Airway epithelial cell (primary cell): ENCODE measurements around the gene DERL3. TPM values are rescaled to one million over a fixed set of nuclear protein-coding genes. Genes with fewer than 3 reads are reported as not detected.

Experiments used
- total RNA-seq: library from RNA; depleted of rRNA; stranded (reverse); fragments of >200 nt; gene quantifications from 2 replicates; pipeline ENCODE4 v1.2.3, GENCODE V29; 2015

Gene DERL3
- total RNA-seq = 1.4 and 2.8 TPM in 2 replicates

GRCh38 chr22:23838681-23839468, at the start of gene DERL3:
DERL3 (minus strand) TSS chr22:23839006; CDS start chr22:23838987, 19 bp downstream.

GRCh38 chr22:23857606-23858483, 19.0 kb upstream of the DERL3 start, which contains the start of gene SLC2A11:
SLC2A11 (plus strand) TSS chr22:23857875; CDS start chr22:23858000, 125 bp downstream.

GRCh38 chr22:23786752-23787599, 51.8 kb downstream of the DERL3 start, which contains the start of gene SMARCB1:
SMARCB1 (plus strand) TSS chr22:23786966; CDS start chr22:23787170, 204 bp downstream.

Other genes with a start within 250 kb of the DERL3 start
- not detected in 2 replicates for gene DRICH1, start 206.7 kb downstream of the DERL3 start, total RNA-seq
- gene RGL4, start 148.0 kb downstream of the DERL3 start, total RNA-seq = not detected in 2 replicates
- gene ZNF70, start 87.9 kb downstream of the DERL3 start, total RNA-seq = 1.4 and 1.6 TPM in 2 replicates
- gene VPREB3, start 84.6 kb downstream of the DERL3 start, total RNA-seq = not detected in 2 replicates
- gene C22orf15, start 76.0 kb downstream of the DERL3 start, total RNA-seq = 0.35 TPM in 1 of 2 replicates, not detected in the other
- 0.98 and 7.2 TPM in 2 replicates for gene CHCHD10, start 71.0 kb downstream of the DERL3 start, total RNA-seq
- gene MMP11, start 66.2 kb downstream of the DERL3 start, total RNA-seq = 0.46 and 1.3 TPM in 2 replicates
- gene SMARCB1, start 52.0 kb downstream of the DERL3 start, total RNA-seq = 89.9 and 90.7 TPM in 2 replicates
- gene SLC2A11, start 18.9 kb upstream of the DERL3 start, total RNA-seq = 4.1 and 10.6 TPM in 2 replicates
- gene MIF, start 55.4 kb upstream of the DERL3 start, total RNA-seq = 1,048 and 1,082 TPM in 2 replicates
- gene GSTT2B, start 122.2 kb upstream of the DERL3 start, total RNA-seq = 0.99 and 2.1 TPM in 2 replicates
- gene DDTL, start 127.9 kb upstream of the DERL3 start, total RNA-seq = not detected in 2 replicates
- gene DDT, start 135.4 kb upstream of the DERL3 start, total RNA-seq = 130 and 138 TPM in 2 replicates
- gene GSTT2, start 141.1 kb upstream of the DERL3 start, total RNA-seq = not detected in 2 replicates
- not detected in 2 replicates for gene GSTT4, start 166.4 kb upstream of the DERL3 start, total RNA-seq
- 24.2 and 28.4 TPM in 2 replicates for gene CABIN1, start 172.3 kb upstream of the DERL3 start, total RNA-seq